PC-9 (cell line): ENCODE measurements around the gene PAK1IP1. TPM values are rescaled to one million over a fixed set of nuclear protein-coding genes. Genes with fewer than 3 reads are reported as not detected.

Source experiments
- BruUV-seq: library from RNA; stranded (reverse); fragments of 400-500 nt; replicated peaks from 2 replicates; lab custom pipeline; 2021; lab: Mats Ljungman, UMichigan
- CTCF ChIA-PET: fragments of 300-600 bp; sonication (Branson Sonifier 250); formaldehyde crosslinking; loops from one replicate; lab custom pipeline; 2022; ENCODE audit warnings: antibody characterized with exemption; lab: Charles Lee
- POLR2A ChIA-PET: fragments of 300-600 bp; sonication (Branson Sonifier 250); formaldehyde crosslinking; loops from one replicate; lab custom pipeline; 2022; ENCODE audit warnings: antibody characterized with exemption; ENCODE audit not compliant: unreplicated experiment; lab: Charles Lee
- DNase-seq, 2 experiments: peaks; one replicate each; pipeline versions ENCODE4 v3.0.0 to v3.0.0-alpha.2; 2015 to 2022; ENCODE audit warnings: mixed read lengths in 1 of 2
- H2AFZ ChIP-seq: fragments of 200-600 bp; sonication (generic); 2 replicates; pipeline ENCODE4 v1.8.1; 2017; ENCODE audit warnings: antibody characterized with exemption
- H3F3A ChIP-seq: fragments of 200-600 bp; sonication (generic); 2 replicates; pipeline ENCODE4 v1.8.1; 2017; ENCODE audit warnings: antibody characterized with exemption, mild to moderate bottlenecking, low read depth; ENCODE audit not compliant: insufficient read depth
- H3K27ac ChIP-seq: fragments of 200-600 bp; sonication (generic); 2 replicates; pipeline ENCODE4 v1.6.1; 2016; ENCODE audit warnings: mixed run types
- H3K27me3 ChIP-seq: fragments of 200-600 bp; sonication (generic); 2 replicates; pipeline ENCODE4 v1.6.1; 2016; ENCODE audit warnings: low read depth, mixed run types; ENCODE audit not compliant: insufficient read depth
- H3K36me3 ChIP-seq: fragments of 200-600 bp; sonication (generic); 2 replicates; pipeline ENCODE4 v1.6.1; 2016; ENCODE audit warnings: low read depth, mixed run types
- H3K4me1 ChIP-seq: fragments of 200-600 bp; sonication (generic); replicated peaks from 2 replicates; pipeline ENCODE4 v1.6.1; 2016; ENCODE audit warnings: mixed run types; ENCODE audit not compliant: insufficient read depth
- H3K4me2 ChIP-seq: fragments of 200-600 bp; sonication (generic); 2 replicates; pipeline ENCODE4 v1.6.1; 2017; ENCODE audit warnings: mixed run types
- H3K4me3 ChIP-seq: fragments of 200-600 bp; sonication (generic); 2 replicates; pipeline ENCODE4 v1.6.1; 2016; ENCODE audit warnings: mixed run types
- H3K79me2 ChIP-seq: fragments of 200-600 bp; sonication (generic); 2 replicates; pipeline ENCODE4 v1.6.1; 2017; ENCODE audit warnings: low read depth, mixed run types
- H3K9me2 ChIP-seq: fragments of 200-600 bp; sonication (generic); 2 replicates; pipeline ENCODE4 v1.8.1; 2017; ENCODE audit warnings: mild to moderate bottlenecking; ENCODE audit not compliant: insufficient read depth
- H3K9me3 ChIP-seq: fragments of 200-600 bp; sonication (generic); 2 replicates; pipeline ENCODE4 v1.8.1; 2016; ENCODE audit warnings: low read depth; ENCODE audit not compliant: insufficient read depth
- H4K20me1 ChIP-seq: fragments of 200-600 bp; sonication (generic); 2 replicates; pipeline ENCODE4 v1.8.1; 2017; ENCODE audit not compliant: insufficient read depth
- CTCF ChIP-seq: fragments of 200-600 bp; sonication (generic); conservative IDR thresholded peaks from 2 replicates; pipeline ENCODE4 v1.6.1; 2017; ENCODE audit warnings: mixed run types, antibody characterized with exemption, mild to moderate bottlenecking, moderate library complexity
- EZH2 ChIP-seq: fragments of 200-600 bp; sonication (generic); IDR thresholded peaks from 2 replicates; pipeline ENCODE4 v1.8.0; 2017; ENCODE audit warnings: antibody characterized with exemption, low read depth
- intact Hi-C: fragments of 100-400 bp; cut with micrococcal nuclease; formaldehyde crosslinking; loops from one replicate; pipeline ENCODE4 v1.10.0; 2022; ENCODE audit not compliant: unreplicated experiment
- total RNA-seq: library from RNA; stranded (reverse); gene quantifications from 2 replicates; pipeline ENCODE4 v1.2.3, GENCODE V29; 2021

PAK1IP1 gene
- total RNA-seq, 1 experiment from 2014 or later: 15.2 TPM

- H3K9me2 ChIP-seq: no peaks in the 10 kb centered on the region
- peaks cover 10% of the 10 kb centered on the region; the same call in 1 of the 2 replicates for H3F3A ChIP-seq
- H3K4me1 ChIP-seq: 0 out of 2 replicates have a peak, but pooled peaks cover 10% of the 10 kb centered on the region
- no peaks in the 10 kb centered on the region for H4K20me1 ChIP-seq
- no peaks in the 10 kb centered on the region for H3K36me3 ChIP-seq
- H3K27me3 ChIP-seq: no peaks in the 10 kb centered on the region
- H3K79me2 ChIP-seq: peaks cover 14% of the 10 kb centered on the region
- DNase-seq: no peak
- ChIA-PET POLR2A (interaction anchor here (0.5 to 1.2 kb wide), 12 partner anchors 11 to 288 kb away, joined by 3 to 15 read pairs (median 4); partner anchors contain the start of genes C6orf52, MAK, PAK1IP1 and TMEM14B), CTCF (interaction anchor here (0.5 to 1.2 kb wide), 4 partner anchors 22 to 220 kb away, joined by 4 to 7 read pairs (median 6); partner anchors contain the start of gene TMEM14B)
- H3K4me2 ChIP-seq: peak overlapping the region; percentile 90
- peak overlapping the region; percentile 96 for H3K4me3 ChIP-seq
- TF ChIP-seq EZH2 (no peak), CTCF (no peak)
- intact Hi-C loops: loop anchor here (1.0 to 10.0 kb wide), 4 partner anchors 25 to 207 kb away; partner anchors contain the start of genes C6orf52, PAK1IP1 and TMEM14B
- TSS peak; percentile 35 for BruUV-seq
- H3K27ac ChIP-seq: peak overlapping the region; percentile 85
- H3K9me3 ChIP-seq: no peaks in the 10 kb centered on the region
- peak overlapping the region; percentile 76 for H2AFZ ChIP-seq
Measured at GRCh38 chr6:10721850-10722569, 27.2 kb downstream of the PAK1IP1 start.

- Histone ChIP-seq H3F3A (peaks cover 10% of the 10 kb centered on the region; the same call in 1 of the 2 replicates), H2AFZ (peak overlapping the region; percentile 76), H3K9me2 (no peaks in the 10 kb centered on the region), H4K20me1 (no peaks in the 10 kb centered on the region), H3K27ac (peak overlapping the region; percentile 85), H3K27me3 (no peaks in the 10 kb centered on the region), H3K79me2 (peaks cover 14% of the 10 kb centered on the region), H3K36me3 (no peaks in the 10 kb centered on the region), H3K4me2 (peak overlapping the region; percentile 90), H3K4me1 (0 out of 2 replicates have a peak, but pooled peaks cover 10% of the 10 kb centered on the region), H3K9me3 (no peaks in the 10 kb centered on the region), H3K4me3 (peak overlapping the region; percentile 96)
- BruUV-seq: no TSS peak
- ChIA-PET POLR2A (interaction anchor here (0.5 to 1.2 kb wide), 10 partner anchors 11 to 288 kb away, joined by 3 to 15 read pairs (median 4); partner anchors contain the start of genes C6orf52, MAK, PAK1IP1 and TMEM14B), CTCF (interaction anchor here (0.5 to 1.2 kb wide), 2 partner anchors 23 to 25 kb away, joined by 4 to 7 read pairs; partner anchors contain the start of gene TMEM14B)
- intact Hi-C loops: loop anchor here (1.0 to 10.0 kb wide), 4 partner anchors 25 to 208 kb away; partner anchors contain the start of genes C6orf52, PAK1IP1 and TMEM14B
- no peak for TF ChIP-seq EZH2
- TF ChIP-seq CTCF: no peak
- no peak for DNase-seq
Measured at GRCh38 chr6:10722570-10722819, 27.7 kb downstream of the PAK1IP1 start.

- H3K79me2 ChIP-seq: peaks cover 14% of the 10 kb centered on the region
- CTCF ChIA-PET: interaction anchor here (0.5 to 1.2 kb wide), 3 partner anchors 23 to 28 kb away, joined by 4 to 7 read pairs (median 5); partner anchors contain the start of genes PAK1IP1 and TMEM14B
- intact Hi-C loops: loop anchor here (1.0 to 10.0 kb wide), 4 partner anchors 24 to 208 kb away; partner anchors contain the start of genes C6orf52, PAK1IP1 and TMEM14B
Measured at GRCh38 chr6:10722820-10723566, 28.2 kb downstream of the PAK1IP1 start, which contains the start of gene TMEM14C. Gene TMEM14C, plus strand, starts transcription at chr6:10723070. Its CDS starts 1,544 bp downstream, at chr6:10724614.

More at GRCh38 chr6:10722820-10723566, 28.2 kb downstream of the PAK1IP1 start, which contains the start of gene TMEM14C:
- H3K4me1 ChIP-seq: 0 out of 2 replicates have a peak, but pooled peaks cover 10% of the 10 kb centered on the region
- H3K9me3 ChIP-seq: no peaks in the 10 kb centered on the region
- no peaks in the 10 kb centered on the region for H3K27me3 ChIP-seq
- no peaks in the 10 kb centered on the region for H4K20me1 ChIP-seq
- BruUV-seq: TSS peak; percentile 55
- H3K4me3 ChIP-seq: peak within 1 kb of the TSS; percentile 96
- H3K27ac ChIP-seq: peak within 1 kb of the TSS; percentile 85
- DNase-seq: peak; percentile 85 to 99
- no peaks in the 10 kb centered on the region for H3K9me2 ChIP-seq
- no peaks in the 10 kb centered on the region for H3K36me3 ChIP-seq
- TF ChIP-seq CTCF: no peak
- TF ChIP-seq EZH2: no peak
- H3F3A ChIP-seq: peaks cover 10% of the 10 kb centered on the region; the same call in 1 of the 2 replicates
- H2AFZ ChIP-seq: peak within 1 kb of the TSS; percentile 91
- H3K4me2 ChIP-seq: peak within 1 kb of the TSS; percentile 90
- POLR2A ChIA-PET: interaction anchor here (0.5 to 1.2 kb wide), 12 partner anchors 12 to 371 kb away, joined by 3 to 15 read pairs (median 4); partner anchors contain the start of genes C6orf52, MAK, PAK1IP1 and SMIM13
